Kidney epithelial cell (primary cell): Measurements from ENCODE around the gene MRPL17. TPM values are rescaled to one million over a fixed set of nuclear protein-coding genes. Genes with fewer than 3 reads are reported as not detected.

Experiments
- DNase-seq: peaks from one replicate; pipeline ENCODE4 v3.0.0-alpha.2; 2010; ENCODE audit warnings: low read depth
- H3K27me3 ChIP-seq: 2 replicates; pipeline ENCODE4 v1.6.0; 2011; ENCODE audit warnings: low read length; ENCODE audit not compliant: control insufficient read depth, insufficient read depth
- H3K36me3 ChIP-seq: 2 replicates; pipeline ENCODE4 v1.5.1; 2011; ENCODE audit warnings: low read length; ENCODE audit not compliant: control insufficient read depth, insufficient read depth
- H3K4me3 ChIP-seq: 2 replicates; pipeline ENCODE4 v1.5.1; 2011; ENCODE audit warnings: low read depth, mild to moderate bottlenecking, control low read depth, low read length
- total RNA-seq: library from RNA; depleted of rRNA; stranded (reverse); fragments of >200 nt; gene quantifications from 2 replicates; pipeline ENCODE4 v1.2.3, GENCODE V29; 2015
- TF ChIP-seq, protein P1 (sequence below): IDR thresholded peaks from 2 replicates; pipeline ENCODE4 v1.5.1; 2011; ENCODE audit warnings: mild to moderate bottlenecking, moderate library complexity, low read length, control low read depth, inconsistent platforms; ENCODE audit not compliant: insufficient read depth, poor library complexity, severe bottlenecking

MRPL17 gene
- total RNA-seq, 1 donor from 2014 or later: 43.6 TPM

DNA sequence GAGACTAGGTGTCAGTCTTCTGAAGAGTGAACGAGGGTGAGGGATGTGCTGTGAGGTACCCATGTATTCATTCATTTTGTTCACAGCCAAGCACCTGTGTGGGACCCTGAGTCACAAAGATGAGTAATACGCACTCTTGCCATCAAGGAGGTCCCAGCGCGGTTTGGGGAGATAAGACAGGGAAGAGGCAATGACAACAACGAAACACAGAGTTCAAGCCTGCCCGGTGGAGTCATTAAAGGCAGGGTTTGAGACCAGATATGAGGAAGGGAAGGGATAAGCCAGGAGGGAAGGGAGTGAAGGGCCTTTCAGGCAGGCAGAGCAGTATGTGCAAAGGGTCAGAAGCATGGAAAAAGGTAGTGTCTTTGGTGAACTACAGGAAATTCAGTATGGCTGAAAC, 32.2 kb downstream of the MRPL17 start:
- Histone ChIP-seq H3K4me3 (no peak overlapping the region), H3K36me3 (no peaks in the 10 kb centered on the region), H3K27me3 (peaks cover 30% of the 10 kb centered on the region)
- TF ChIP-seq, protein P1, sequence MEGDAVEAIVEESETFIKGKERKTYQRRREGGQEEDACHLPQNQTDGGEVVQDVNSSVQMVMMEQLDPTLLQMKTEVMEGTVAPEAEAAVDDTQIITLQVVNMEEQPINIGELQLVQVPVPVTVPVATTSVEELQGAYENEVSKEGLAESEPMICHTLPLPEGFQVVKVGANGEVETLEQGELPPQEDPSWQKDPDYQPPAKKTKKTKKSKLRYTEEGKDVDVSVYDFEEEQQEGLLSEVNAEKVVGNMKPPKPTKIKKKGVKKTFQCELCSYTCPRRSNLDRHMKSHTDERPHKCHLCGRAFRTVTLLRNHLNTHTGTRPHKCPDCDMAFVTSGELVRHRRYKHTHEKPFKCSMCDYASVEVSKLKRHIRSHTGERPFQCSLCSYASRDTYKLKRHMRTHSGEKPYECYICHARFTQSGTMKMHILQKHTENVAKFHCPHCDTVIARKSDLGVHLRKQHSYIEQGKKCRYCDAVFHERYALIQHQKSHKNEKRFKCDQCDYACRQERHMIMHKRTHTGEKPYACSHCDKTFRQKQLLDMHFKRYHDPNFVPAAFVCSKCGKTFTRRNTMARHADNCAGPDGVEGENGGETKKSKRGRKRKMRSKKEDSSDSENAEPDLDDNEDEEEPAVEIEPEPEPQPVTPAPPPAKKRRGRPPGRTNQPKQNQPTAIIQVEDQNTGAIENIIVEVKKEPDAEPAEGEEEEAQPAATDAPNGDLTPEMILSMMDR: no peak
- no peak for DNase-seq

DNA sequence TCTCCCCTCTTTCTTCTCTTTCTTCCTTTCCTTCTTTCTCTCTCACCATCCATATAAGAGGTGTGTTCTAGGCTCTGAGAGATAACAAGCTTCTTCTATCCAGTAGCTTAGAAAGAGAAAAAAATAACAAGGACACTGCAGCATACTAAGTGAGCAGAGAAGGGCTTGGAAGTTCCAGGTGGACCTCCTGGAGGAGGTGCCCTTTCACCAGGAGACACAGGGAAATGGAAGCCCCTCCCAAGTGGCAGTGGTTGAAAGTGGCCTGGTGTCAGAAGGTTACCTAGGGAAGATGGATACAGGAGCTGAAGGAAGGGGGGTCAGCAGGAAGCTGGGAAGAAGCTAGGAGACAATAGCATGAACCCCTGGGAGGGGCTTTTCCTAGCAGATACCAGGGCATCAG, 33.0 kb downstream of the MRPL17 start:
- Histone ChIP-seq H3K27me3 (peaks cover 26% of the 10 kb centered on the region), H3K4me3 (no peak overlapping the region), H3K36me3 (no peaks in the 10 kb centered on the region)
- TF ChIP-seq, protein P1: no peak
- no peak for DNase-seq

GRCh38 chr11:6648501-6648900, 34.6 kb downstream of the MRPL17 start:
- TF ChIP-seq, protein P1: no peak
- DNase-seq: no peak
- H3K4me3 ChIP-seq: no peak overlapping the region
- H3K27me3 ChIP-seq: peaks cover 18% of the 10 kb centered on the region
- H3K36me3 ChIP-seq: no peaks in the 10 kb centered on the region

- Histone ChIP-seq H3K4me3 (no peak overlapping the region), H3K27me3 (peaks cover 14% of the 10 kb centered on the region), H3K36me3 (no peaks in the 10 kb centered on the region)
- DNase-seq: no peak
- TF ChIP-seq, protein P1: no peak
These were observed 35.3 kb downstream of the MRPL17 start for GRCh38 chr11:6647836-6648235.

GRCh38 chr11:6646918-6647679, 36.0 kb downstream of the MRPL17 start:
- no peak for DNase-seq
- TF ChIP-seq, protein P1: no peak
- H3K36me3 ChIP-seq: no peaks in the 10 kb centered on the region
- H3K27me3 ChIP-seq: peaks cover 13% of the 10 kb centered on the region
- no peak overlapping the region for H3K4me3 ChIP-seq

DNA sequence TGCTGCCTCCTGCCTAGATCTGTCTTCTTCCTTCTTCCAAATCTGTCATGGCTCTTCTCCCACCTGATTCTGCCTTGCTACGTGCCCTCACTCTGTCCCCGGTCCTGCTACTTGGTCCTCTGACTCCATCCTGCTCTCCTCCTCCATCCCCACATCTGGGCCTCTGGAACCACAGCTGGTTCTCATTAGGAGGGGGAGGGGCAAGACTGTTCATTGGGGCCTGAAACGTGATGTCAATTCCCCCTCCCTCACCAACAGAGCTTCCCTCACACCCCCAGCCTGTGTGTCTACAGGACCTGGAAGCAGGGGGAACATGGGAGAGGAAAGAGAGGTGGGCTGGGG, 36.6 kb downstream of the MRPL17 start:
- no peak for DNase-seq
- H3K27me3 ChIP-seq: peaks cover 13% of the 10 kb centered on the region
- H3K36me3 ChIP-seq: no peaks in the 10 kb centered on the region
- H3K4me3 ChIP-seq: no peak overlapping the region
- TF ChIP-seq, protein P1: no peak
